ENCODE data around the gene OGDH.

The OGDH gene

DNA sequence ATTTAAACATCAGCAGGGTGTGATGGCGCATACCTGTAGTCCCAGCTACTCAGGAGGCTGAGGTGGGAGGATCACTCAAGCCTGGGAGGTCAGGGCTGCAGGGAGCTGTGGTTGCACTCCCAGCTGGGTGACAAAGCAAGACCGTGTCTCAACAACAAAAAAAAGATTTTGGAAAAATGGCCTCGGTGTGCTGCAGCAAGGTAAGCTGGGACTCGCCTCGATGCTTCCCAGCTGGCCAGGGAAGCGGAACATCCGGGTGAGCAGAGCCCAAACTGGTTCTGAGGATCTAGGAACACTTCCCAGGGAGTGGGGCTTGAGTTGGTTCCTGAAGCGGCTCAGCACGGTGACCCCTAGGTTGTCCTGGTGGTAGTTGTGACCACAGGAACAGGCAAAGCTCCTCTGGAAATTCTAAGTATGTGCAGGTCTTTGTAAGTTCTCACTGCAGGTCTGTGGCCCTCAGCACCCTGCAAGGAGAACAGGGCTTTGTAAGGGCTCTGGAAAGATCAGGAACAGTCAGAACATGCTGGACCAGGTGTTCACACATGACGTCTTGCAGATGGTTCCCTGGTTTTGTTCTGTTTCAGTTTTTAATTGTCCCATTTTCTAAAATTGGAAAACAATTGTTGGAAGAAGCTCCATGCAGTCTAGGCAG lies 103.6 kb downstream of the OGDH start:
- TF ChIP-seq, protein P1, sequence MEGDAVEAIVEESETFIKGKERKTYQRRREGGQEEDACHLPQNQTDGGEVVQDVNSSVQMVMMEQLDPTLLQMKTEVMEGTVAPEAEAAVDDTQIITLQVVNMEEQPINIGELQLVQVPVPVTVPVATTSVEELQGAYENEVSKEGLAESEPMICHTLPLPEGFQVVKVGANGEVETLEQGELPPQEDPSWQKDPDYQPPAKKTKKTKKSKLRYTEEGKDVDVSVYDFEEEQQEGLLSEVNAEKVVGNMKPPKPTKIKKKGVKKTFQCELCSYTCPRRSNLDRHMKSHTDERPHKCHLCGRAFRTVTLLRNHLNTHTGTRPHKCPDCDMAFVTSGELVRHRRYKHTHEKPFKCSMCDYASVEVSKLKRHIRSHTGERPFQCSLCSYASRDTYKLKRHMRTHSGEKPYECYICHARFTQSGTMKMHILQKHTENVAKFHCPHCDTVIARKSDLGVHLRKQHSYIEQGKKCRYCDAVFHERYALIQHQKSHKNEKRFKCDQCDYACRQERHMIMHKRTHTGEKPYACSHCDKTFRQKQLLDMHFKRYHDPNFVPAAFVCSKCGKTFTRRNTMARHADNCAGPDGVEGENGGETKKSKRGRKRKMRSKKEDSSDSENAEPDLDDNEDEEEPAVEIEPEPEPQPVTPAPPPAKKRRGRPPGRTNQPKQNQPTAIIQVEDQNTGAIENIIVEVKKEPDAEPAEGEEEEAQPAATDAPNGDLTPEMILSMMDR (IDR thresholded peaks at IDR 0.05; ENCODE audit: low read depth, low read length) = no peak
- no peak for DNase-seq (ENCODE audit: low read depth)
- no peak overlapping the region for H3K4me3 ChIP-seq (ENCODE audit: low read depth, low read length)

DNA sequence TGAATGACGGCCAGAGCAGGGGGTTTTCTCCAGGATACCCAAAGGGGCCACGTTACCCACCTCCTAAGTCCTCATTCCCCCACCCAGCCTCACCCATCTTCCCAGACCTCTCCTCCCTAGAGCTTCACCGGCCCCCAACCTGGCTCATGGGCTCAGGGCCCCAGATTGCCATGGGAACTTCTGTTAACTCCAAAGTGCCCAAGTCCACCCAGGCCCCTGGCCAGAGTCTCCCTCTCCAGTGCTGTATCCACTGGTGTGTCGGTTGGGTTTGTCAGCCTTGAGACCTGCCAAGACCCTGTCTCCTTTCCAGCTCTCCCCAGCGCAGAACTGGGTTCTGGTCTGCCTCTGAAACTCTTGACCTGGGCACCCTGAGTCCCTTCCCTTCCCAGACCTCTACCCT lies 105.1 kb downstream of the OGDH start:
- no peak for DNase-seq (ENCODE audit: low read depth)
- no peak for TF ChIP-seq MYC (IDR thresholded peaks at IDR 0.05; ENCODE audit: low read depth, low read length)
- TF ChIP-seq POLR2A (IDR thresholded peaks at IDR 0.05; ENCODE audit: extremely low read depth, insufficient read length) = no peak
- TF ChIP-seq, protein P2, sequence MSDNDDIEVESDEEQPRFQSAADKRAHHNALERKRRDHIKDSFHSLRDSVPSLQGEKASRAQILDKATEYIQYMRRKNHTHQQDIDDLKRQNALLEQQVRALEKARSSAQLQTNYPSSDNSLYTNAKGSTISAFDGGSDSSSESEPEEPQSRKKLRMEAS (IDR thresholded peaks at IDR 0.05; ENCODE audit: low read depth, low read length) = no peak
- TF ChIP-seq, protein P1 (IDR thresholded peaks at IDR 0.05; ENCODE audit: low read depth, low read length) = no peak
- H3K4me3 ChIP-seq (ENCODE audit: low read depth, low read length) = no peak overlapping the region

- TF ChIP-seq, protein P2 (IDR thresholded peaks at IDR 0.05; ENCODE audit: low read depth, low read length) = no peak
- TF ChIP-seq MYC (IDR thresholded peaks at IDR 0.05; ENCODE audit: low read depth, low read length) (no peak), POLR2A (IDR thresholded peaks at IDR 0.05; ENCODE audit: extremely low read depth, insufficient read length) (no peak)
- TF ChIP-seq, protein P1 (IDR thresholded peaks at IDR 0.05; ENCODE audit: low read depth, low read length) = no peak
- no peak for DNase-seq (ENCODE audit: low read depth)
- no peak overlapping the region for H3K4me3 ChIP-seq (ENCODE audit: low read depth, low read length)
These were observed 105.6 kb downstream of the OGDH start for GRCh38 chr7:44712012-44712411.

GRCh38 chr7:44713141-44713540 lies 106.7 kb downstream of the OGDH start:
- TF ChIP-seq, protein P2 (IDR thresholded peaks at IDR 0.05; ENCODE audit: low read depth, low read length) = no peak
- TF ChIP-seq MYC (IDR thresholded peaks at IDR 0.05; ENCODE audit: low read depth, low read length) = no peak
- TF ChIP-seq, protein P1 (IDR thresholded peaks at IDR 0.05; ENCODE audit: low read depth, low read length) = no peak
- no peak for TF ChIP-seq POLR2A (IDR thresholded peaks at IDR 0.05; ENCODE audit: extremely low read depth, insufficient read length)
- no peak for DNase-seq (ENCODE audit: low read depth)
- H3K4me3 ChIP-seq (ENCODE audit: low read depth, low read length) = no peak overlapping the region

GRCh38 chr7:44713680-44714335 lies 107.4 kb downstream of the OGDH start:
- H3K4me3 ChIP-seq (ENCODE audit: low read depth, low read length) = no peak overlapping the region
- DNase-seq (ENCODE audit: low read depth) = no peak
- TF ChIP-seq, protein P2 (IDR thresholded peaks at IDR 0.05; ENCODE audit: low read depth, low read length) = no peak
- TF ChIP-seq, protein P1 (IDR thresholded peaks at IDR 0.05; ENCODE audit: low read depth, low read length) = no peak
- no peak for TF ChIP-seq MYC (IDR thresholded peaks at IDR 0.05; ENCODE audit: low read depth, low read length)
- no peak for TF ChIP-seq POLR2A (IDR thresholded peaks at IDR 0.05; ENCODE audit: extremely low read depth, insufficient read length)
